Testis (tissue), 2 donors: ENCODE results near the gene KCNH6.

Experiments
- CTCF ChIP-seq, 3 experiments: fragments of 450-650 bp in 2 of 3; fragments of 200-600 bp in 1 of 3; sonication (generic) in 1 of 3; IDR thresholded peaks; one replicate each; pipeline ENCODE4 v1.5.1; 2016 to 2019; ENCODE audit warnings: antibody characterized with exemption in 3 of 3, mild to moderate bottlenecking in 2 of 3, moderate library complexity in 1 of 3
- POLR2A ChIP-seq: fragments of 450-650 bp; IDR thresholded peaks from one replicate; pipeline ENCODE4 v1.6.1; 2017; ENCODE audit warnings: antibody characterized with exemption, mild to moderate bottlenecking, moderate library complexity

- TF ChIP-seq POLR2A: no peak
- TF ChIP-seq CTCF (IDR thresholded peaks at IDR 0.05): no peak
These were observed 46.7 kb upstream of the KCNH6 start for GRCh38 chr17:63476459-63476853.
